Activated CD4-positive, alpha-beta T cell treated with anti-CD3 and anti-CD28 coated beads for 36 hours (primary cell): ENCODE results near the gene CCSER1. TPM values are rescaled to one million over a fixed set of nuclear protein-coding genes. Genes with fewer than 3 reads are reported as not detected.

Source experiments
- ATAC-seq: fragments of 200-7000 bp; cut with Tn5 transposase; one replicate; pipeline ENCODE4 v1.10.0; 2021; ENCODE audit warnings: mild to moderate bottlenecking, moderate library complexity
- CTCF ChIA-PET: fragments of 350-600 bp; sonication (Branson Sonifier 250); formaldehyde crosslinking; loops from one replicate; lab custom pipeline; 2021; ENCODE audit warnings: antibody characterized with exemption; lab: Charles Lee
- POLR2A ChIA-PET: fragments of 350-600 bp; sonication (Branson Sonifier 250); formaldehyde crosslinking; loops from one replicate; lab custom pipeline; 2021; ENCODE audit warnings: antibody characterized with exemption, inconsistent platforms; lab: Charles Lee
- DNase-seq: peaks from one replicate; pipeline ENCODE4 v3.0.0-alpha.2; 2020
- H3K27ac Mint-ChIP-seq: one replicate; pipeline ENCODE4 v1.8.0; 2021; ENCODE audit warnings: mixed read lengths
- H3K27me3 Mint-ChIP-seq: one replicate; pipeline ENCODE4 v1.8.0; 2021; ENCODE audit warnings: mixed read lengths
- H3K36me3 Mint-ChIP-seq: one replicate; pipeline ENCODE4 v1.8.0; 2021; ENCODE audit warnings: low read depth, mixed read lengths
- H3K4me1 Mint-ChIP-seq: one replicate; pipeline ENCODE4 v1.8.0; 2021; ENCODE audit warnings: mixed read lengths
- H3K4me3 Mint-ChIP-seq: one replicate; pipeline ENCODE4 v1.8.0; 2021; ENCODE audit warnings: mild to moderate bottlenecking, moderate library complexity, mixed read lengths
- H3K9me3 Mint-ChIP-seq: one replicate; pipeline ENCODE4 v1.8.0; 2021; ENCODE audit warnings: low read depth, mixed read lengths
- intact Hi-C, 2 experiments: fragments of 100-400 bp; cut with DNase I in 1 of 2; cut with micrococcal nuclease in 1 of 2; formaldehyde crosslinking; loops; one replicate each; pipeline versions ENCODE4 v1.14.2 to v1.15.1; 2022 to 2024; cut with DNase I, micrococcal nuclease
- total RNA-seq, 2 experiments: library from RNA; stranded (reverse); gene quantifications; one replicate each; pipeline ENCODE4 v1.2.3, GENCODE V29; 2021

CCSER1 gene
- total RNA-seq, 2 experiments from 2014 or later: 0.14 TPM; not detected in 1

DNA sequence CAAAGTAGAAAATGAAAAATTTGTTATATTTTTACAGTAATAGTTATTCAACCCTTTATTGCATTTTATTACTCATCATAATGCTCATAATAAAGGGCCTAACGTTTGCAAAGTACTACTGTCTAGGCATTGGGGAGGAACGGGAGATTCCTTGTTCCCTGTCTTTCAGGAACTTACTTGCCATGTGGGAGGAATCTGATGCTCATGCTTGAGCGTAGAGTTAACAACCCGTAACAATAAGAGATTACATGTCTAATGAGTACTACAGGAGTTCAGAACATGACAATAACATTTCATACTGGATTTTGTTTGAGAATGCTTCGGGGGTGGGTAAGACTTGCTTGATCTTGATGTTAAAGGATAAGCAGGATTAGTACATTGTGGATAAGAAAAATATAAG is 2.9 kb downstream of the CCSER1 start:
- Mint-ChIP-seq H3K27me3 (peaks cover 33% of the 10 kb centered on the region), H3K27ac (no peak overlapping the region), H3K9me3 (no peaks in the 10 kb centered on the region), H3K4me3 (no peak overlapping the region), H3K36me3 (no peaks in the 10 kb centered on the region), H3K4me1 (peaks cover 16% of the 10 kb centered on the region)
- ChIA-PET CTCF (no interaction called here), POLR2A (no interaction called here)
- intact Hi-C loops: no loop called here
- no peak for DNase-seq
- no peak for ATAC-seq

DNA sequence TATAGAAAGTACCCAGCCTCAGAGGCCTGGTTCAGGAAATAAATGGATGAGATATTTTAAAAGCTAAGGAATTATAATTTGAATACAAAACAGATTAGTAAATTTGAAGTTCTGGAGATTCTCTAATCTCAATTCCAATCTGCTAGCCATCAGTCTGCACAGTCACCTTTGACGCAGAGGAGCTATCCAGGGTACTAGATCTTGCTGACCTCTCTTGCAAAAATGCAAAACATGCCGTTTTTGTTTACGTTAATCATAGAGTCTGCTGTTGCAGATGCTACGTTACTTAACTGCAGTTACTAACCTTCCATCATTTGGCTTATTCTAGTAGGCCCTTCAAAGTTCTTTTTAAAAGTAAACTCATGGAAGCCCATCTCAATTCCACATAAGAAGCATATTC is 10.4 kb downstream of the CCSER1 start:
- no peak for DNase-seq
- no peak overlapping the region for H3K27ac Mint-ChIP-seq
- CTCF ChIA-PET: no interaction called here
- POLR2A ChIA-PET: no interaction called here
- intact Hi-C loops: no loop called here
- H3K36me3 Mint-ChIP-seq: no peaks in the 10 kb centered on the region
- H3K27me3 Mint-ChIP-seq: peaks cover 2% of the 10 kb centered on the region
- no peaks in the 10 kb centered on the region for H3K9me3 Mint-ChIP-seq
- H3K4me3 Mint-ChIP-seq: no peak overlapping the region
- ATAC-seq: no peak
- no peaks in the 10 kb centered on the region for H3K4me1 Mint-ChIP-seq

DNA sequence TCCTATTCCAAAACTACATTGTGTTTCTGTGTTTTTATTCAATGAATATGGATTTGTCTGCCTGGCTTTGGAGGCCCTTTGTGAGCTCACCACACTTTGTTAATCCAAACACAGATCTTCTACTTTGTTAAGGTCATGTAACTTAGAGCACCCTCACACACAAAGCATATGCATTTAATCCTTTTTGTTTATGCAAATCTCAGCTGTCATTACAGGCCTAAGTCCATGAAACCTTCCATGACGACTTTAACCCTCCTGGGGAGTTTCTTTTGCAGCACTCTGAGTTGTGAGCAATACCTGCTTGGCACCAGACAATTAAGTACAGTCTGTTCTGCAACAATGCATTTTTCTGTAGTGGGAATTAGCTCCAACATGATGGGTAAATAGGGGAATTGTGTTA is 14.9 kb downstream of the CCSER1 start:
- intact Hi-C loops: no loop called here
- H3K4me1 Mint-ChIP-seq: no peaks in the 10 kb centered on the region
- POLR2A ChIA-PET: no interaction called here
- peaks cover 6% of the 10 kb centered on the region for H3K27me3 Mint-ChIP-seq
- no peak overlapping the region for H3K4me3 Mint-ChIP-seq
- CTCF ChIA-PET: no interaction called here
- ATAC-seq (no peak), DNase-seq (no peak)
- no peaks in the 10 kb centered on the region for H3K36me3 Mint-ChIP-seq
- no peak overlapping the region for H3K27ac Mint-ChIP-seq
- H3K9me3 Mint-ChIP-seq: no peaks in the 10 kb centered on the region

DNA sequence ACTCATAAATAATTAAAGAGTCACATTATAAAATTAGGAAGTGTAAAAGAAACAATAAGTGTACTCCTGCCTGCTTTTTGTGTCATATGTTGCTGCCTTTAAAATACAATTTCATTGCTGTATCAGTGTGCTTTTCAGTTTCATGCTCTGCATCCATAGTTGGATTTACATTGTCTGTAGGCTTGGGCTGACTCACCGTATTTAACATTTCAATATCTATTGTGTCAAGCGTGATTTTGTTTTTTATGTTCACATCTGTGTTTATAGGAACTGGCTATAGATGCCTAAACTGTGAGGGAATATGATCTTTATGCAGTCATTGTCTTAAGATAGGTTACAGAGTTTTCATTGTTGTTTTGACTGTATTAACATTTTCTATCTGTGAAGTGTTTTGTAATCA is 18.1 kb downstream of the CCSER1 start:
- CTCF ChIA-PET: no interaction called here
- Mint-ChIP-seq H3K9me3 (no peaks in the 10 kb centered on the region), H3K27me3 (peaks cover 10% of the 10 kb centered on the region), H3K4me1 (no peaks in the 10 kb centered on the region), H3K4me3 (no peak overlapping the region), H3K36me3 (no peaks in the 10 kb centered on the region), H3K27ac (no peak overlapping the region)
- DNase-seq (no peak), ATAC-seq (no peak)
- POLR2A ChIA-PET: no interaction called here
- intact Hi-C loops: no loop called here

DNA sequence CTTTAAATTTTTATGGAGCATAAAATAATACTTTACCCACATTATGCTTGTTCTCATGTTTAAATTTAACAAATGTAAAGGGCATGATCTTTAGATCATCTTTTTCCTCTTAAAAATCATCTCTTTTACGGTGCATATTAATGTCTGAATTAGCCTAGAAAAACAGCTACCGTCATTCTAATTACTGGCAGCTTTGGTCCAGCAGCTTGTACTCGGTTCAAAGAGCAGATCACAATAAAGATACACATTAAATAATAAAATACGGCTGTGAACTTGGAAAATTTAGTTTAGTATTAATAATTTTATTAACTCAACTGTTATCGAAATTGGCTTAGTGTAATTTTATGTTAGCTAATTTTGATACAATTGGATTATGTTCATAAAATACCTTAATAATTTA is 19.1 kb downstream of the CCSER1 start:
- H3K36me3 Mint-ChIP-seq: no peaks in the 10 kb centered on the region
- ATAC-seq (no peak), DNase-seq (no peak)
- H3K9me3 Mint-ChIP-seq: no peaks in the 10 kb centered on the region
- peaks cover 10% of the 10 kb centered on the region for H3K27me3 Mint-ChIP-seq
- no peak overlapping the region for H3K27ac Mint-ChIP-seq
- ChIA-PET POLR2A (no interaction called here), CTCF (no interaction called here)
- intact Hi-C loops: no loop called here
- H3K4me1 Mint-ChIP-seq: no peaks in the 10 kb centered on the region
- H3K4me3 Mint-ChIP-seq: no peak overlapping the region

DNA sequence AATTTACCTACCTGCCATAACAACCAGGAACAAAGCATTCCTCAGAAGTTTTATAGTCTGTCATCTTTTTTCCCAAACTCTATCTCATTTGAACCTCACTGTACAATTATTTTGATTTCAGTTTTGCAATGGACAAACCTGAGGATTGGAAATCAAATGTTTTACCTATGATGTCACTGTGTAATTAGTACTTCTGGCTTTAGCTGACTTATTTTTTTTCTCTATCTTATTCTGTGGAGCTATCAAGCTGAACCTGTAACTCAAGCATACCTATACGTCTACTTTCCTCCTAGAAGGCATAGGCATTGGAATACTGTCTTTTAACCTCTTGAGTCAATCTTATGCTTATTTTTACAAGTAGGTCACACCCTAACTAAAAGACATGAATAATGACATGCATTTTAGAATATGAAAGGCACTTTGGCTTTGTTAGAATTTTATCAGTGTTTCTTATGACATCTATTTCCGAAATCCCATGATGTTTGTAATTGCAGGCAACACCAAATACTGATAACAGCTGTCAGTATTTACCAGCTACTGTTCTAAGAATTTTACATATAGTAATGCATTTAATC is 21.5 kb downstream of the CCSER1 start:
- intact Hi-C loops: no loop called here
- CTCF ChIA-PET: no interaction called here
- Mint-ChIP-seq H3K9me3 (no peaks in the 10 kb centered on the region), H3K4me1 (no peaks in the 10 kb centered on the region), H3K27me3 (peaks cover 10% of the 10 kb centered on the region), H3K27ac (no peak overlapping the region), H3K36me3 (no peaks in the 10 kb centered on the region), H3K4me3 (no peak overlapping the region)
- DNase-seq (no peak), ATAC-seq (no peak)
- POLR2A ChIA-PET: no interaction called here

DNA sequence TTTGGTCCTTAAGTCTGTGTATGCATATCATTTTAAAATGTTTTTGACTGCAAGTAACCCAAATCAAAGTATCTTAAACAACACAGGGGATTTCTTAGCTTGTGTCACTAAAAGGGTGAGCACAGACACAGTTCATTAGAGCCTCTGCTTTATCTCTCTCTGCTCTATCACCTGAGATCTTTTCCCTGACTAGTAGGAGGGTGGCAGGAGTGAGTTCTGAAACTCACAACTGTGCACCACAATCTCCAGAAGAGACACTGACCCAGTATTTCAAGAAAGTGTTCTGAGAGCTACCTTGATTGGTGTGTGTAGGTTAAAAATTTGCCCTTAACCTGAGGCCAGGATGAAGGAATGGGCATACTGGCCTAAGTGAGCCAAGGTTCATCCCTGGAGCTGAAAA is 24.8 kb downstream of the CCSER1 start:
- Mint-ChIP-seq H3K4me1 (no peaks in the 10 kb centered on the region), H3K27me3 (peaks cover 4% of the 10 kb centered on the region), H3K36me3 (no peaks in the 10 kb centered on the region), H3K27ac (no peak overlapping the region), H3K4me3 (no peak overlapping the region), H3K9me3 (no peaks in the 10 kb centered on the region)
- ATAC-seq: no peak
- intact Hi-C loops: no loop called here
- ChIA-PET POLR2A (no interaction called here), CTCF (interaction anchor here (1.4 kb wide), 1 partner anchor 9 kb away, joined by 4 read pairs; no protein-coding TSS in a partner anchor)
- DNase-seq: no peak

DNA sequence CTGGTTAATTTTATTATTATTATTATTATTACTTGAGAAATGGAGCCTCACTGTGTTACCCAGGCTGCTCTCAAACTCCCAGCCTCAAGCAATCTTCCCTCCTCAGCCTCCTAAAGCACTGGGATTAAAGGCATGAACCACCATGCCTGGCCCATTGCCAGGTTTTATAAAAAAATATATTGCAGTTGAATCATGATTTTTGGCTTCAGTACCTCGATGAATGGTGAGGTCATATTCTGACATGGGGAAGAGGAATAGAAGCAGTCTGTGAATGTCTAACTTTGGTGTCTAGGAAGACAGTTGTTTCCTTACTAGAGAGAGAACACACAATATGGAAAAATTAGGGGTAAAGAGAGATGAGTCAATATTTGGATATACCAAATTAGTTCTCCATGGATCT is 32.0 kb downstream of the CCSER1 start:
- Mint-ChIP-seq H3K27ac (no peak overlapping the region), H3K36me3 (no peaks in the 10 kb centered on the region), H3K4me1 (no peaks in the 10 kb centered on the region), H3K9me3 (no peaks in the 10 kb centered on the region), H3K4me3 (no peak overlapping the region), H3K27me3 (no peaks in the 10 kb centered on the region)
- no peak for ATAC-seq
- CTCF ChIA-PET: no interaction called here
- POLR2A ChIA-PET: no interaction called here
- DNase-seq: no peak
- intact Hi-C loops: no loop called here

DNA sequence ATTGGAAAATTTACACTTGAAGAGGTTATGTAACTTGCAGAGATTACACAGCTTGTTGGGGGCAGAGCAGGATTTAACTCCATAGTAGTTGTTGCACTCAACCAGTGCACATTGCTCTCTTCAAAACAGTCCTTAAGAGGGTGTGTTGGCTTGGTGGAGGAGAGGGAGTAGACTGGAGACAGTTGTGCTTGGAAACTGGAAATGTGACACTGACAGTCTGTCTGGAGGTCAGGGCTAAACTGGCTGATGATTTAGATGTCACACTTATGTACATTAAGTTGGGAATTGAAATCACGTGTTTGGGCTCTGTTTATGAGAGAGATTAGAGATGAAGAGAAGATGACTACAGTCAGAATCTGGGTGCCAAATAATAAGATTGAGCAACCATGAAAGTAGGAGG is 32.9 kb downstream of the CCSER1 start:
- intact Hi-C loops: no loop called here
- H3K27ac Mint-ChIP-seq: no peak overlapping the region
- ChIA-PET POLR2A (no interaction called here), CTCF (no interaction called here)
- no peaks in the 10 kb centered on the region for H3K27me3 Mint-ChIP-seq
- no peak for ATAC-seq
- H3K4me3 Mint-ChIP-seq: no peak overlapping the region
- DNase-seq: no peak
- H3K4me1 Mint-ChIP-seq: no peaks in the 10 kb centered on the region
- H3K36me3 Mint-ChIP-seq: no peaks in the 10 kb centered on the region
- no peaks in the 10 kb centered on the region for H3K9me3 Mint-ChIP-seq

DNA sequence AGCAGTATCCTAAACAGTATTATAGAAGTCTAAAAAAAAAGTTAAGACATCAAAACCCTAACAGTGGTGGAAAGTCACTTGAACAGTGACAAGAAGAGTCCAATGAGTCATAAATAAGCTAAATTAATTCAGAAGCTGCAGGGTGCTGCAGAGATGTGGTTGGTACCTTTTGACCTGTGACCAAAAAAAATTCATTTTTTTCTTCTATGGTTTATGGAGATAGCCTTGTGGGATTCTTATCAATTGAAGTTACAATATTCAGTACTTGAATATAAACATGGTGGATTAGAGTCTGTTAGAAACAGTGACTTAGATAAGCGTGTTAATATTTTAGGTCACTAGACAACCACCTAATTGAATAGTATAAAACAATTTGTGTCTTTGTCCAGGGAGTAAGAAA is 35.4 kb downstream of the CCSER1 start:
- Mint-ChIP-seq H3K9me3 (no peaks in the 10 kb centered on the region), H3K27me3 (no peaks in the 10 kb centered on the region), H3K36me3 (no peaks in the 10 kb centered on the region), H3K27ac (no peak overlapping the region), H3K4me3 (no peak overlapping the region), H3K4me1 (no peaks in the 10 kb centered on the region)
- CTCF ChIA-PET: interaction anchor here (0.7 kb wide), 1 partner anchor 828 kb away, joined by 3 read pairs; no protein-coding TSS in a partner anchor
- intact Hi-C loops: no loop called here
- ATAC-seq: no peak
- no peak for DNase-seq
- POLR2A ChIA-PET: no interaction called here

DNA sequence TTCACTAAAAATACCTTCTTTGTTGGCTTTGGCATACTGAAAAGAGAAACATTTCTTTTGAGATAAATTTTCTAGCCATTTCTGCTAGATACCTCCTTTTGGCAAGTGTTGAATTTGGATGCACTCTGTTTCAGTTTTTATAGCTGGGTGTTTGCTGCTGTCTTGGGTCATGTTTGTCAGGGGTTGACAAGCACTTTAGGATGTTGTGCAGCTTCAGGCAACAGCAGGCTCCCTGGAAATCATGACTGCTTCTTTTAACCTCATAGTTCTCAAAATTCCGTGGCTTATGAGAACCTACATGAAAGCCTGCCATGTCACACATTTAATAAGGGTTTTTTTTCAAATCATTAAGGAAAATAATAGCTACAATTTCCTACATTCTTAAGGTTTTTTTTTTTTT is 36.7 kb downstream of the CCSER1 start:
- ChIA-PET POLR2A (interaction anchor here (0.6 kb wide), 1 partner anchor 24 kb away, joined by 4 read pairs; no protein-coding TSS in a partner anchor), CTCF (interaction anchor here (0.7 kb wide), 1 partner anchor 33 kb away, joined by 4 read pairs; no protein-coding TSS in a partner anchor)
- no peak overlapping the region for H3K4me3 Mint-ChIP-seq
- no peaks in the 10 kb centered on the region for H3K4me1 Mint-ChIP-seq
- no peak for DNase-seq
- H3K9me3 Mint-ChIP-seq: no peaks in the 10 kb centered on the region
- H3K36me3 Mint-ChIP-seq: no peaks in the 10 kb centered on the region
- no peak for ATAC-seq
- intact Hi-C loops: no loop called here
- H3K27me3 Mint-ChIP-seq: no peaks in the 10 kb centered on the region
- no peak overlapping the region for H3K27ac Mint-ChIP-seq

DNA sequence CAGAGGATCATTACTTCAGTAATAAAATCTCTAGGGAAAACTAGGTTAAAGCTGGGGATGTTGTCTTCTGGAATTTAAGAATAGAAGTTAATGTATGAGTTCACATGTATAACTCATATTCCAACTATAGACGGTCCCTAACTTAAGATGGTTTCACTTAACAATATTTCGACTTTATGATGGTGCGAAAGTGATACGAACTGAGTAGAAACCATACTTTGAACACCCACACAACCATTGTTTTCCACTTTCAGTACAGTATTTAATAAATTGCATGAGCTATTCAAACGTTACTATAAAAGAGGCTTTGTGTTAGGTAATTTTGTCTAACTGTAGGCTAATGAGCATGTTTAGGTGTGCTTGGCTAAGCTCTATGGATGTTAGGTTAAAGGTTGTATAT is 38.7 kb downstream of the CCSER1 start:
- intact Hi-C loops: no loop called here
- no peaks in the 10 kb centered on the region for H3K4me1 Mint-ChIP-seq
- no peaks in the 10 kb centered on the region for H3K36me3 Mint-ChIP-seq
- H3K27ac Mint-ChIP-seq: no peak overlapping the region
- ATAC-seq (no peak), DNase-seq (no peak)
- H3K4me3 Mint-ChIP-seq: no peak overlapping the region
- ChIA-PET POLR2A (no interaction called here), CTCF (no interaction called here)
- peaks cover 2% of the 10 kb centered on the region for H3K27me3 Mint-ChIP-seq
- peaks cover 6% of the 10 kb centered on the region for H3K9me3 Mint-ChIP-seq
